Measurements from ENCODE around the gene SNTG2.

GRCh38 chr2:1265454-1265853 is 314.8 kb downstream of the SNTG2 start:
- TF ChIP-seq CTCF (IDR thresholded peaks at IDR 0.05) (no peak), POLR2A (IDR thresholded peaks at IDR 0.05) (no peak)
